Immature natural killer cell (primary cell): ENCODE measurements around the gene CEP20. TPM values are rescaled to one million over a fixed set of nuclear protein-coding genes. Genes with fewer than 3 reads are reported as not detected.
"Not testable (repeated sequence)": the region's sequence is repeated elsewhere in the genome, so short reads cannot be mapped to it uniquely, and the experiment has no call there.

Source experiments
- DNase-seq, 3 donors: peaks; one replicate each; pipeline ENCODE4 v3.0.0; 2022; ENCODE audit warnings: mixed read lengths in 1 of 3
- H3K27ac Mint-ChIP-seq, 6 donors: one replicate each; pipeline ENCODE4 v1.8.0; 2020; ENCODE audit warnings: mixed read lengths in 6 of 6, mild to moderate bottlenecking in 5 of 6, inconsistent platforms in 4 of 6, moderate library complexity in 3 of 6
- H3K27me3 Mint-ChIP-seq, 3 donors: one replicate each; pipeline ENCODE4 v1.8.0; 2020 to 2021; ENCODE audit warnings: low read depth in 3 of 3, mild to moderate bottlenecking in 3 of 3, mixed read lengths in 3 of 3, moderate library complexity in 3 of 3, inconsistent platforms in 1 of 3
- H3K36me3 Mint-ChIP-seq, 3 donors: one replicate each; pipeline ENCODE4 v1.8.0; 2020; ENCODE audit warnings: mixed read lengths in 3 of 3, inconsistent platforms in 2 of 3, mild to moderate bottlenecking in 2 of 3
- H3K4me1 Mint-ChIP-seq, 2 donors: one replicate each; pipeline ENCODE4 v1.8.0; 2020; ENCODE audit warnings: inconsistent platforms in 2 of 2, mild to moderate bottlenecking in 2 of 2, mixed read lengths in 2 of 2, moderate library complexity in 1 of 2
- H3K4me3 Mint-ChIP-seq, 5 donors: one replicate each; pipeline ENCODE4 v1.8.0; 2020; ENCODE audit warnings: mild to moderate bottlenecking in 5 of 5, mixed read lengths in 5 of 5, inconsistent platforms in 3 of 5, moderate library complexity in 3 of 5
- H3K9me3 Mint-ChIP-seq, 6 donors: one replicate each; pipeline ENCODE4 v1.8.0; 2020; ENCODE audit warnings: mild to moderate bottlenecking in 6 of 6, mixed read lengths in 6 of 6, inconsistent platforms in 4 of 6, moderate library complexity in 3 of 6
- polyA plus RNA-seq, 3 donors: library from polyadenylated mRNA; unstranded; fragments of 300-500 nt; fragmentation: Illumina TruSeq; gene quantifications; one replicate each; pipeline ENCODE4 v1.2.3, GENCODE V29; 2021

Gene CEP20, protein sequence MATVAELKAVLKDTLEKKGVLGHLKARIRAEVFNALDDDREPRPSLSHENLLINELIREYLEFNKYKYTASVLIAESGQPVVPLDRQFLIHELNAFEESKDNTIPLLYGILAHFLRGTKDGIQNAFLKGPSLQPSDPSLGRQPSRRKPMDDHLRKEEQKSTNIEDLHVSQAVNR
- polyA plus RNA-seq: 10 to 100 TPM; 32.2 to 41.9 (median 35.8) TPM

DNA sequence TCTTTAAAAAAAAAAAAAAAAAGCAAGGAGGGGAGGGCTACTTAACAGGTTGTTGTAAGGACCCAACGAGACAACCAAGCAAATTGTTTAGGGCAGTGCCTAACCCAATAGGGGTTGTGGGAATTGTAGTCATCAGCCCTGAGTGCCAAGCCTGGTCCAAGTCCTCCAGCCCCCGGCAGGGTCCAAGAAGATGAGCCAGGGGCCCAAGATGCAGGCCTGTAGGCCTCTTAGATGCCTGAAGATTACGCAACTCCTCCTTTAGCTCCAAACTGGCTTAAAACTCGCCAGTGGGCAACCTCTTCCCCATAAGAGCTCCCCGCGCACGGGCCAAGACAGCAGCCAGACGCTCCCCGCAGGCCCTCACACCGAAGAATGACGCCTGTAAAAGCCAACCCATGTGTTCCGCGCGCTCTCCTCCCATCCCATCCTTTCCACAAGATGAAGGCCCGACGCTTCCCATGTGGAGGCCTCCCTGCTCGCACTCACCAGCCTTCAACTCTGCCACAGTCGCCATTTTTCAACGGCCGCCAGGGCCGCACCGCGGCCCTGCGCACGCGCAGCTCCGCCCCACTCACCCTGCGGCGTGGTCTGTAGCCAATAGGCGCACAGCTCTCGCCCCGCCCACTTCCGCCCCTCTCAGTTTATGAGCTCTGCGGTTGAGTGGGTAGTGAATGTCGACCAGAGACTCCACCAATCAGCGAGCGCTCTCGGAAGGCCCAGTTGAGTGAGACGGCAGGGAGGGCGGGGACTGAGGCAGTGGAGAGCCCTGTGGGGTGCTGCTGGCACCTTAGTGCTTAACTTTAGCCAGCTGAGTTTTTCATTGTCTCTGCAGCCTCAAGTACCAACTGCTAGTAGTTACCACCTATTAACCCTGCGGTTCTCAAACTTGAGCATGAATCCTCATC lies at the start of gene CEP20:
Gene CEP20 (minus strand): TSS at position 532 of the 905 bp plus-strand sequence. CDS start 18 bp downstream, at position 514.
- no peaks in the 10 kb centered on the region for H3K36me3 Mint-ChIP-seq
- peak; percentile 99 for DNase-seq
- H3K27me3 Mint-ChIP-seq: peaks cover 4 to 15% (median 7%) of the 10 kb centered on the region in 3 donors
- H3K27ac Mint-ChIP-seq: peak within 1 kb of the TSS; percentile 94 to 99 (median 97)
- no peaks in the 10 kb centered on the region for H3K9me3 Mint-ChIP-seq
- peak within 1 kb of the TSS; percentile 97 to 100 (median 98) for H3K4me3 Mint-ChIP-seq
- H3K4me1 Mint-ChIP-seq: peaks cover 36 to 39% of the 10 kb centered on the region in 2 donors

DNA sequence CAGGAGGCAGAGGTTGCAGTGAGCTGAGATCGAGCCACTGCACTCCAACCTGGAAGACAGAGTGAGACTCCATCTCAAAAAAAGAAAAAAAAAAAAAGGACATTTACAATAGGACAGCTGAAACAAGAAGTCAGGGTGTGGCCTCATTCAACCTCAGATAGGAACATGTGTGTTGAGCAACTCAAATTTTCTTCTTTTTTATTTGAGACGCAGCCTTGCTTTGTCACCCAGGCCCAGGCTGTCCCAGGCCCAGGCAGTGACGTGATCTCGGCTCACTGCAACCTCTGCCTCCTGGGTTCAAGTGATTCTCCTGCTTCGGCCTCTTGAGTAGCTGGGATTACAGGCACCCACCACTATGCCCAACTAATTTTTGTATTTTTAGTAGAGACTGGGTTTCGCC lies 48.4 kb upstream of the CEP20 start:
- H3K4me1 Mint-ChIP-seq, H3K4me3 Mint-ChIP-seq, H3K27me3 Mint-ChIP-seq, H3K27ac Mint-ChIP-seq, H3K36me3 Mint-ChIP-seq, DNase-seq, H3K9me3 Mint-ChIP-seq: not testable (repeated sequence)

DNA sequence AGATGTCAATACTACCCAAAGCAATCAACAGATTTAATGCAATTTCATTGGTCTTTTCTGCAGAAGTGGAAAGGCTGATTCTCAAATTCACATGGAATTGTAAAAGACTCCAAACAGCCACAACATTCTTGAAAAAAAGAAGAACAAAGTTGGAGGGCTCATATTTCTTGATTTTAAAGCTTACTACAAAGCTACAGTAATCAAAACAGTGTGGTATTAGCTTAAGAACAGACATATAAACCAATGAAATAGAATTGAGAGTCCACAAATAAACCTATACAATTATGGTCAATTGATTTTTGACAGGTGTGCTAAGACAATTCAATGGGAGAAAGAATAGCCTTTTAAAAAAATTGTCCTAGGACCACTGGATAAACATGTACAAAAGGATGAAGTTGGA lies 46.6 kb upstream of the CEP20 start:
- H3K27me3 Mint-ChIP-seq: peaks cover 0 to 4% (median 3%) of the 10 kb centered on the region in 3 donors
- H3K4me1 Mint-ChIP-seq: no peaks in the 10 kb centered on the region
- H3K27ac Mint-ChIP-seq: no peak overlapping the region
- no peaks in the 10 kb centered on the region for H3K36me3 Mint-ChIP-seq
- H3K9me3 Mint-ChIP-seq: no peaks in the 10 kb centered on the region
- no peak overlapping the region for H3K4me3 Mint-ChIP-seq
- DNase-seq: no peak

DNA sequence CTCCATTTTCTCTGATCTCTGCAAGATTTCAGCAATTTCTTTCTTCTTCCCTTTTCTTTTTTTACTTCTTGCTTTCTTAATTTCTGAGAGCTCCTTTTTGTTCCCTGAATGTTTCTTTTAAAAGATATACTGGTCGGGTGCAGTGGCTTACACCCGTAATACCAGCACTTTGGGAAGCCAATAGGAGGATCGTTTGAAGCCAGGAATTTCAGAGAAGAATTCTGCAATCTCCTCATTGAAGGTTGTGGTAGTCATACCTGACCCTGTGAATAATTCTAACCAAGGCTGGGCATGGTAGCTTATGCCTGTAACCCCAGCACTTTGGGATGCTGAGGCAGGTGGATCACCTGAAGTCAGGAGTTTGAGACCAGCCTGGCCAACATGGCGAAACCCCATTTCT lies 45.4 kb upstream of the CEP20 start:
- Mint-ChIP-seq H3K27ac (no peak overlapping the region), H3K27me3 (peaks cover 0 to 4% (median 3%) of the 10 kb centered on the region in 3 donors), H3K4me1 (no peaks in the 10 kb centered on the region), H3K36me3 (no peaks in the 10 kb centered on the region), H3K9me3 (no peaks in the 10 kb centered on the region), H3K4me3 (no peak overlapping the region)
- DNase-seq: no peak

DNA sequence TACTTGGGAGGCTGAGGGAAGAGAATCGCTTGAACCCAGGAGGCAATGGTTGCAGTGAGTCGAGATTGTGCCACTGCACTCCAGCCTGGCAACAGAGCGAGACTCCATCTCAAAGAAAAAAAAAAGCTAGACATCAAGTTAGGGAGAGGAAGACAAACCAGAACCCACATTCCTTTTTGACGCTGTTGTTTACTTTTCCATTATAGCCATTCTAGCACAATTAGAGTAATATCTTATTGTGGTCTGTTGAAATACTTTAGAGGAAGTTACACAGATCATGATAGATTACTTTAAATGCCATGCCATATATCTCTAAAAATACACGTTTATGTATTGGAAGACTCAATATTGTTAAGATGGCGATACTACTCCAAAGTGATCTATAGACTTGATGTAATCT lies 44.5 kb upstream of the CEP20 start:
- Mint-ChIP-seq H3K27ac (no peak overlapping the region), H3K36me3 (no peaks in the 10 kb centered on the region), H3K9me3 (no peaks in the 10 kb centered on the region), H3K4me1 (no peaks in the 10 kb centered on the region), H3K27me3 (peaks cover 0 to 4% (median 3%) of the 10 kb centered on the region in 3 donors), H3K4me3 (no peak overlapping the region)
- no peak for DNase-seq

DNA sequence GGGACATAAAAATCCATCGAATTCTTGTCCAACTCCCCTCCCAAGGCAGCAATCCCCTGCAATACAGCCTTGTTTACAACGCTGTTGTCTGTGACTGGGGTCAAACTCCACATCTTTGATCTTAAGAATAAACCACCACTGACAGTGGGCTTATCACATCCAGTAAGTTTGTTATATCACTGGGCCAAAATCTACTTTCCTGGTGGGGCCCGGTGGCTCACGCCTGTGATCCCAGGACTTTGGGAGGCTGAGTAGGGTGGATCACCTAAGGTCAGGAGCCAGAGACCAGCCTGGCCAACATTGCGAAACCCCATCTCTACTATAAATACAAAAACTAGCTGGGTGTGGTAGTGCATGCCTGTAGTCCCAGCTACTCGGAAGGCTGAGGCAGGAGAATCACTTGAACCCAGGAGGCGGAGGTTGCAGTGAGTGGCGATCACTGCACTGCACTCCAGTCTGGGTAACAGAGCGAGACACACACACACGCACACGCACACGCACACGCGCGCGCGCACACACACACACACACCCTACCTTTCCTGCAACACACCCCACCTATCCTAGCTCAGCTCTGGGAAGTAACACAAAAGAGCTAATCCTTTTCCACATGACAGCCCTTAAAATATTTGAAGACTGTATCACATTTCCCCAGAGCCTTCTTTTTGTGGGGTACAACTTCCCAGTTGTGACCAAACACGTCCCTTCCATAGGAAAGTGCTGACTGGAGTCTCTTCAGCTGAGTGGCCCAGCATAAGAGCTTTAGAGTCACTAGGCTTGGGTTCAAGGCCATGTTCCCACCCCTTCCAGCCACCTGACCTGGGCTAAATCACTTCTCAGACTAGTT lies 40.1 kb upstream of the CEP20 start:
- Mint-ChIP-seq H3K36me3 (no peaks in the 10 kb centered on the region), H3K27ac (no peak overlapping the region), H3K9me3 (no peaks in the 10 kb centered on the region), H3K27me3 (peaks cover 2 to 4% (median 3%) of the 10 kb centered on the region in 3 donors), H3K4me3 (no peak overlapping the region), H3K4me1 (no peaks in the 10 kb centered on the region)
- no peak for DNase-seq

DNA sequence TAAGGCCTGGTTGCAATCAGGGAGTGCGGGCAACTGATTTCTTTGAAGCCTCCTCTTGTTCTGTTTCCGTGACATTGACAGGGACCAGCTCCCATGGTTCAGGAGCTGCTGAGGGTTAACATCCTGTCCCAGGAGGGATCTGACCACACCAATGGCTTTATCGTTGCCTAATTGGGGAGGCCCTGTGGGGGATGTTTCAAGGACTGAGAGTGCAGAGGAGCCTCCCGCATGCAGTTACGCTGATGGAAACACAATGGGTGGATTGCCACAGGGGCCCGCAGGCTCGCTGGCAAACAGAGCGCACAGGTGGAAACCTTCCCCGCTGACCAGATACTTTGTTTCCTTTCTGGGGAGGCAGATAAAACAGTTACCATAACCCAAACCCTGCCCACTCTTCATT lies 37.2 kb upstream of the CEP20 start:
- peaks cover 0 to 4% (median 0%) of the 10 kb centered on the region in 3 donors for H3K27me3 Mint-ChIP-seq
- no peaks in the 10 kb centered on the region for H3K4me1 Mint-ChIP-seq
- no peaks in the 10 kb centered on the region for H3K9me3 Mint-ChIP-seq
- no peak for DNase-seq
- H3K36me3 Mint-ChIP-seq: no peaks in the 10 kb centered on the region
- no peak overlapping the region for H3K4me3 Mint-ChIP-seq
- H3K27ac Mint-ChIP-seq: no peak overlapping the region

DNA sequence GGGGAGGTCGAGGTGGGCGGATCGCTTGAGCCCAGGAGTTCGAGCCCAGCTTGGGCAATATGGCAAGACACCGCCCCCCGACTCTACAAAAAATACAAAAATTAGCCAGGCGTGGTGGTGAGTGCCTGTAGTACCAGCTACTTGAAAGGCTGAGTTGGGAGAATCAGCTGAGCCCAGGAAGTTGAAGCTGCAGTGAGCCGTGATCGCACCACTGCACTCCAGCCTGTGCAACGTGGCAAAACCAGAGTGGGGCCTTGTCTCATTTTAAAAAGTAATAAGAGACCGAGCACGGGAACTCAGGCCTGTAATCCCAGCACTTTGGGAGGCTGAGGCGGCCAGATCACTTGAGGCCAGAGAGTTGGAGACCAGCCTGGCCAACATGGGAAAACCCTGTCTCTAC lies 36.6 kb upstream of the CEP20 start:
- no peak for DNase-seq
- Mint-ChIP-seq H3K27me3 (peaks cover 0 to 4% (median 0%) of the 10 kb centered on the region in 3 donors), H3K36me3 (no peaks in the 10 kb centered on the region), H3K4me1 (no peaks in the 10 kb centered on the region), H3K9me3 (no peaks in the 10 kb centered on the region), H3K27ac (no peak overlapping the region), H3K4me3 (no peak overlapping the region)

DNA sequence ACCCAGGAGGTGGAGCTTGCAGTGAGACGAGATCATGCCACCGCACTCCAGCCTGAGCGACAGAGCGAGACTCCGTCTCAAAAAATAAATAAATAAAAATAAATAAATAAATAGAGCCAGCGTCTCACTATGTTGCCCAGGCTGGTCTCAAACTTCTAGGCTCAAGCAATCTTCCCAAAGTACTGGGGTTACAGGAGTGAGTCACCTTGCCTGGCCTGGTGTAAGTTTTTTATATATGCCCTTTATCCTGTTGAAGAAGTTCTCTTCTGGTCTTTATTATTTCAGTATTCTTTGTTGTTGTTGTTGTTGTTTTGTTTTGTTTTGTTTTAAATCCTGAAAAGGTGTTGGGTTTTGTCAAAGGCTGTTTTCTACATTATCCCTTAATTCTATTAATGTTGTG lies 30.9 kb upstream of the CEP20 start:
- Mint-ChIP-seq H3K4me1 (no peaks in the 10 kb centered on the region), H3K27ac (no peak overlapping the region), H3K9me3 (no peaks in the 10 kb centered on the region)

DNA sequence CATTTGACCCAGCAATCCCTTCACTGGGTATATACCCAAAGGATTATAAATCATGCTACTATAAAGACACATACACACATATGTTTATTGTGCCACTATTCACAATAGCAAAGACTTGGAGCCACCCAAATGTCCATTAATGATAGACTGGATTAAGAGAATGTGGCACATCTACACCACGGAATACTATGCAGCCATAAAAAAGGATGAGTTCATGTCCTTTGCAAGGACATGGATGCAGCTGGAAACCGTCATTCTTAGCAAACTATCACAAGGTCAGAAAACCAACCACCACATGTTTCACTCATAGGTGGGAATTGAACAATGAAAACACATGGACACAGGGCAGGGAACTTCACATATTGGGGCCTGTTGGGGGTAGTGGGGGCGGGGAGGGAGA lies 29.9 kb upstream of the CEP20 start:
- not testable (repeated sequence) for H3K36me3 Mint-ChIP-seq, H3K27ac Mint-ChIP-seq, H3K9me3 Mint-ChIP-seq, H3K4me1 Mint-ChIP-seq, H3K4me3 Mint-ChIP-seq, DNase-seq, H3K27me3 Mint-ChIP-seq

More for the DNA sequence above, 30.9 kb upstream of the CEP20 start:
- Mint-ChIP-seq H3K36me3 (no peaks in the 10 kb centered on the region), H3K27me3 (peaks cover 0 to 3% (median 0%) of the 10 kb centered on the region in 3 donors), H3K4me3 (no peak overlapping the region)
- no peak for DNase-seq

DNA sequence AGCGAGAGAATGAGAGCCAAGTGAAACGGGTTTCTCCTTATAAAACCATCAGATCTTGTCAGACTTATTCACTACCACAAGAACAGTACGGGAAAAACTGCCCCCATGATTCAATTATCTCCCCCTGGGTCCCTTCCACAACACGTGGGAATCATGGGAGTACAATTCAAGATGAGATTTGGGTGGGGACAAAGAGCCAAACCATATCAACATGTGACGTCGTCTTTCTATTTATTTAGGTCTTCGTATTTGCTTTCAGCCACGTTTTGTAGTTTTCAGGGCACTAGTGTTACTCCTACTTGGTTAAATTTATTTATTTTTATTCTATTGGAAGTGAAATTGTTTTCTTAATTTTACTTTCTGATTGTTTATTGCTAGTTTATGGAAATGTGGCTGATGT lies 27.9 kb upstream of the CEP20 start:
- H3K4me1 Mint-ChIP-seq: peaks cover 7 to 13% of the 10 kb centered on the region in 2 donors
- no peak overlapping the region for H3K4me3 Mint-ChIP-seq
- peaks cover 0 to 3% (median 0%) of the 10 kb centered on the region in 3 donors for H3K27me3 Mint-ChIP-seq
- no peaks in the 10 kb centered on the region for H3K9me3 Mint-ChIP-seq
- peaks cover 0 to 5% (median 0%) of the 10 kb centered on the region in 3 donors for H3K36me3 Mint-ChIP-seq
- no peak overlapping the region for H3K27ac Mint-ChIP-seq
- DNase-seq: no peak

DNA sequence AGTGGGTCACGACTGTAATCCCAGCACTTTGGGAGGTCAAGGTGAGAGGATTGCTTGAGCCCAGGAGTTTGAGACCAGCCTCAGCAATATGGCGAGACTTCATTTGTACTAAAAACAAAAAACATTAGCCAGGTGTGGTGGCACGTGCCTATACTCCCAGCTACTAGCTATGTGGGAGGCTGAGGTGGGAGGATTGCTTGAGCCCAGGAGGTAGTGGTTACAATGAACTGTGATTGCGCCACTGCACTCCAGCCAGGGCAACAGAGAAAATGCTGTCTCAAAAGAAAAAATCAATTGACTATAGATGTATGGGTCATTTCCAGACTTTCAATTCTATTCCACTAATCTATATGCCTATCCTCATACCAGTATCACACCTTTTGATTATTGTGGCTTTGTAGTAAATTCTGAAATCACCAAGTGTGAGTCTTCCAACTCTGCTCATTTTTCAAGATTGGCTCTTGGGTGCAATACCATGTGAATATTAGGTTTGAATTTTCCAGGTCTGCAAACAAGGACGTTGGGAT lies 27.2 kb upstream of the CEP20 start:
- Mint-ChIP-seq H3K9me3 (no peaks in the 10 kb centered on the region), H3K27me3 (peaks cover 0 to 3% (median 0%) of the 10 kb centered on the region in 3 donors), H3K36me3 (peaks cover 0 to 8% (median 0%) of the 10 kb centered on the region in 3 donors), H3K4me3 (no peak overlapping the region), H3K27ac (no peak overlapping the region), H3K4me1 (peaks cover 11 to 16% of the 10 kb centered on the region in 2 donors)
- DNase-seq: no peak

DNA sequence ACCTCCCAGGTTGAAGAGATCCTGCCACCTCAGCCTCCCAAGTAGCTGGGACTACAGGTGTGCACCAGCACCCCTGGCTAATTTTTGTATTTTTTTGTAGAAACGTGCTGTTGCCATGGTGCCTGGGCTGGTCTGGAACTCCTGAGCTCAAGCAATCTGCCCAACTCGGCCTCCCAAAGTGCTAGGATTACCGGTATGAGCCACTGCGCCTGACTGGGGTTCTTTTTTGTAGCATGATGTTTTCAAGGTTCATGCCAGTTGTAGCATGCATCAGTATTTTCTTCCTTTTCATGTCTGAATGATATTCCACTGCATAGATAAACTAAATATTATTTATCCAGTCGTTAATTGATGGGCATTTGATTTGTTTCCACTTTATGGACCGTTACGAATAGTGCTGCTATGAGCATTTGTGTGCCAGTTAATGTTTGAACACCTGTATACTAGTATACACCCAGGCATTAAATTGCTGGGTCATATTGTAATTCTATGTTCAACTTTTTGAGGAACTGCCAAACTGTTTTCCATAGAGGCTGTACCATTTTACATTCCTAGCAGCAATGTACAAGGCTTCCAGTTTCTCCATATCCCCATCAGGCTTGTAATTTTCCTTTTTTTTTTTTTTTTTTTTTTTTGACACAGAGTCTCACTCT lies 24.8 kb upstream of the CEP20 start:
- peaks cover 0 to 3% (median 2%) of the 10 kb centered on the region in 3 donors for H3K27me3 Mint-ChIP-seq
- H3K27ac Mint-ChIP-seq: peak overlapping the region in 3 of 6 donors; percentile 36 to 67 (median 59)
- peaks cover 0 to 8% (median 0%) of the 10 kb centered on the region in 3 donors for H3K36me3 Mint-ChIP-seq
- peaks cover 11 to 16% of the 10 kb centered on the region in 2 donors for H3K4me1 Mint-ChIP-seq
- no peak for DNase-seq
- peak overlapping the region in 3 of 5 donors; percentile 7 to 54 (median 51) for H3K4me3 Mint-ChIP-seq
- H3K9me3 Mint-ChIP-seq: no peaks in the 10 kb centered on the region
